PC-9 (cell line): ENCODE measurements around the gene XRCC2.

Experiments
- CTCF ChIP-seq: fragments of 200-600 bp; sonication (generic); conservative IDR thresholded peaks from 2 replicates; pipeline ENCODE4 v1.6.1; 2017; ENCODE audit warnings: mixed run types, antibody characterized with exemption, mild to moderate bottlenecking, moderate library complexity
- EZH2 ChIP-seq: fragments of 200-600 bp; sonication (generic); IDR thresholded peaks from 2 replicates; pipeline ENCODE4 v1.8.0; 2017; ENCODE audit warnings: antibody characterized with exemption, low read depth

DNA sequence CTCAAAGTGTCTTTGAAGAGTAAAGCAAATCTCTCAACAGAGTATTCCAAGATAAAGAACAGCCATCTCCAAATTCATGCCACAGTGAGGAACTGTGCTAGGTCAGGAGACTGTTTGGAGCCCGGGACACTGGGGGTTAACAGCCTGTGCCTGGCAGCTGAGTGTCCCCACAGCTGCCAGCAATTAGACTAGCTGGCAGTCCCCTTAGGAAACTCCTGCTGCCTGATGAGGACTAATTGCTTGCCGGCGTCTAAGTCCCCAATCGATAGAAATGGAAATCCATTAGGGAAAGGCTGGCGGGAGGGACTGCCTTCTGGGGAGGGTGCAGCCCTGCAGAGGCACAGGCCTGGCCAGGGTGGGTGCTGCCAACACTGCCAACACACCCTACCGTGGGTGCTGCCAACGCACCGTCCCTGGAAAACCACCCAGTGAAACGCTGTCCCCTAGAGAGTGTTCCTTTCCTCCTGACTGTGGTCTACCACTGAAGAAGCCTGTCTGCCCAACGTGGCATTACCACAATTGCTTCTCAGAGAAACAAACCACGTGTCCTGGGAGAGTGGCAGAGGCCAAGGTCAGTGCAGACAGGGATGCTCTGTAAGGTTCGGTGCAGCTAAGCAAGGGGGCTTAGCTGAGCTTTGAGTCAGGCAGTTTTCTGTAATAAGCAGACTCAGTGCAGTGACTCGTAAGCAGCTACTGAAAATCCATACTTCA lies 60.8 kb downstream of the XRCC2 start:
- no peak for TF ChIP-seq EZH2
- no peak for TF ChIP-seq CTCF
